Measurements from ENCODE around the gene PDCD11. TPM values are rescaled to one million over a fixed set of nuclear protein-coding genes. Genes with fewer than 3 reads are reported as not detected.

The PDCD11 gene
- total and polyA plus RNA-seq, 2 of the 8 experiments (the other 6 are each of a cell fraction or from before 2014, with no cell fraction given), result 18.1 to 79.1 TPM

GRCh38 chr10:103481974-103482531, 85.6 kb downstream of the PDCD11 start:
- H2BK5ac ChIP-seq (ENCODE audit: low read depth, low read length), result no peak overlapping the region
- H4K91ac ChIP-seq (replicated peaks; ENCODE audit: insufficient read length, low read length), result no peak overlapping the region
- H2BK120ac ChIP-seq (replicated peaks; ENCODE audit: low read depth, low read length), result no peak overlapping the region
- H4K5ac ChIP-seq (ENCODE audit: insufficient read length, low read depth, low read length), result no peak overlapping the region
- H3K9ac ChIP-seq (replicated peaks in 1 of 4; ENCODE audit: extremely low read depth in 1 of 4, low read depth in 3 of 4, low read length in 3 of 4), result no peak overlapping the region
- no peak overlapping the region for H3K18ac ChIP-seq (ENCODE audit: extremely low read depth, low read length)
- no peak overlapping the region for H3K4me2 ChIP-seq (ENCODE audit: insufficient read depth in 1 of 2, low read depth in 2 of 2, low read length in 2 of 2)
- no peaks in the 10 kb centered on the region for H3K36me3 ChIP-seq (ENCODE audit: control insufficient read depth in 2 of 4, insufficient read depth in 4 of 4, low read length in 3 of 4)
- H3K27me3 ChIP-seq (replicated peaks in 1 of 4; ENCODE audit: control insufficient read depth in 3 of 4, extremely low read depth in 1 of 4, insufficient read depth in 3 of 4, low read length in 3 of 4), result no peaks in the 10 kb centered on the region
- H3K9me3 ChIP-seq (ENCODE audit: insufficient read depth in 2 of 2, low read depth in 1 of 2, low read length in 1 of 2), result no peaks in the 10 kb centered on the region
- H3K79me2 ChIP-seq (ENCODE audit: control insufficient read depth in 1 of 2, insufficient read depth in 2 of 2, low read length in 2 of 2), result no peaks in the 10 kb centered on the region
- no peak overlapping the region for H2AFZ ChIP-seq (ENCODE audit: low read length)
- no peak overlapping the region for H2BK12ac ChIP-seq (ENCODE audit: low read depth, low read length)
- peak; percentile 71 for FAIRE-seq
- H2AK5ac ChIP-seq (ENCODE audit: low read depth, low read length), result no peak overlapping the region
- no peak overlapping the region for H3K4me3 ChIP-seq (ENCODE audit: extremely low read depth in 1 of 4, insufficient read depth in 2 of 4, low read depth in 3 of 4, low read length in 4 of 4)
- no peak overlapping the region for H3K23ac ChIP-seq (ENCODE audit: insufficient read length)
- TF ChIP-seq CTCF (IDR thresholded peaks at IDR 0.05; ENCODE audit: control extremely low read depth in 1 of 3, insufficient read depth in 1 of 3, low read depth in 1 of 3, low read length in 3 of 3), result peak; percentile 26 to 63 (median 46); a peak in 3 of 4 replicates
- no peak for TF ChIP-seq TAF1 (IDR thresholded peaks at IDR 0.05; ENCODE audit: low read depth, low read length)
- peak in 1 of 2 experiments; percentile 45; a peak in 2 of 4 replicates for TF ChIP-seq RAD21 (IDR thresholded peaks at IDR 0.05 in 1 of 2, conservative IDR thresholded peaks at IDR 0.05 in 1 of 2; ENCODE audit: low read depth in 2 of 2, low read length in 2 of 2)
- POLR2A ChIA-PET (ENCODE audit: partially characterized antibody), result no interaction called here
- DNase-seq (ENCODE audit: low read depth in 1 of 2, low spot score in 2 of 2), result no peak
- CTCF ChIA-PET (ENCODE audit: partially characterized antibody), result interaction anchor here (0.9 to 5.1 kb wide), 14 partner anchors 9 to 83 kb away, joined by 3 to 47 read pairs (median 4); partner anchors contain the start of genes CALHM1 and CALHM2
- no peaks in the 10 kb centered on the region for H3K79me1 ChIP-seq (ENCODE audit: low read depth, low read length)
- H3K4me1 ChIP-seq (replicated peaks in 1 of 4; ENCODE audit: control insufficient read depth in 3 of 4, insufficient read depth in 4 of 4, low read length in 3 of 4), result peaks cover 0 to 2% (median under 1%) of the 10 kb centered on the region in 4 experiments; a peak in 2 of 7 replicates
- no peak overlapping the region for H3K56ac ChIP-seq (replicated peaks; ENCODE audit: insufficient read length, low read depth, low read length)
- no peak overlapping the region for H3K27ac ChIP-seq (ENCODE audit: low read depth, low read length)
- 76% methylated on average over 12 of the region's 12 CpGs; no CpG with 5 or more reads in 1 of the 2 experiments for WGBS, 2 experiments (ENCODE audit: extremely low coverage in 1 of 2, insufficient coverage in 1 of 2, insufficient read length in 1 of 2, insufficient replicate concordance in 2 of 2, low coverage in 1 of 2, low lambda C conversion rate in 2 of 2, missing lambda C conversion rate in 1 of 2)
- H4K20me1 ChIP-seq (replicated peaks in 1 of 2; ENCODE audit: control insufficient read depth in 1 of 2, insufficient read depth in 2 of 2, low read length in 2 of 2), result no peaks in the 10 kb centered on the region
- no peak overlapping the region; the same call in 1 of the 2 replicates for H2BK15ac ChIP-seq (ENCODE audit: low read length)
- H3K23me2 ChIP-seq (ENCODE audit: low read depth, low read length), result no peaks in the 10 kb centered on the region
- H3K4ac ChIP-seq (replicated peaks; ENCODE audit: insufficient read length, low read depth, low read length), result no peak overlapping the region
- H2BK20ac ChIP-seq (ENCODE audit: low read length), result no peak overlapping the region
- no peak overlapping the region for H4K8ac ChIP-seq (ENCODE audit: extremely low read depth, insufficient read depth, low read length)
- no peak overlapping the region for H3K14ac ChIP-seq (ENCODE audit: insufficient read length)
